Thymus (tissue), 11 donors: ENCODE data around the gene TOR1AIP1. TPM values are rescaled to one million over a fixed set of nuclear protein-coding genes. Genes with fewer than 3 reads are reported as not detected.
A peak's percentile ranks its signal among the peaks of the same experiment; 100 is the strongest.

Experiments used
- DNase-seq, 9 donors: peaks; one replicate each; pipeline ENCODE4 v3.0.0-alpha.2; 2013; ENCODE audit warnings: low spot score in 9 of 9, low read depth in 6 of 9, missing footprints in 1 of 9
- H3K27ac ChIP-seq, 2 donors: one replicate each; pipeline ENCODE4 v1.5.1; 2013; ENCODE audit warnings: control low read depth in 1 of 2, low read depth in 1 of 2, low read length in 1 of 2, mild to moderate bottlenecking in 1 of 2, moderate library complexity in 1 of 2
- H3K27me3 ChIP-seq, 2 donors: one replicate each; pipeline ENCODE4 v1.5.1; 2013; ENCODE audit warnings: low read length in 1 of 2; ENCODE audit not compliant: control insufficient read depth in 2 of 2, insufficient read depth in 1 of 2
- H3K36me3 ChIP-seq, 2 donors: one replicate each; pipeline ENCODE4 v1.5.1; 2013; ENCODE audit warnings: low read length in 1 of 2, mild to moderate bottlenecking in 1 of 2, moderate library complexity in 1 of 2; ENCODE audit not compliant: control insufficient read depth in 2 of 2, insufficient read depth in 2 of 2
- H3K4me1 ChIP-seq, 2 donors: one replicate each; pipeline ENCODE4 v1.5.1; 2013; ENCODE audit warnings: low read length in 2 of 2; ENCODE audit not compliant: control insufficient read depth in 2 of 2, insufficient read depth in 2 of 2
- H3K4me3 ChIP-seq, 2 donors: one replicate each; pipeline ENCODE4 v1.5.1; 2013; ENCODE audit warnings: low read length in 2 of 2, control low read depth in 1 of 2, mild to moderate bottlenecking in 1 of 2
- H3K9me3 ChIP-seq, 2 donors: one replicate each; pipeline ENCODE4 v1.5.1; 2013; ENCODE audit warnings: low read length in 1 of 2, mild to moderate bottlenecking in 1 of 2; ENCODE audit not compliant: control insufficient read depth in 2 of 2, insufficient read depth in 1 of 2
- WGBS: extraction: QIAGEN DNeasy Blood & Tissue Kit; methylation state at CpG from one replicate; pipeline ENCODE4 v1.1.7; 2013; 5-methylcytosine and 5-hydroxymethylcytosine counted together
- polyA plus RNA-seq: library from polyadenylated mRNA; stranded (reverse); fragments of 200-250 nt; gene quantifications from one replicate; pipeline ENCODE4 v1.2.3, GENCODE V29; 2013
- total RNA-seq: library from RNA; stranded (reverse); fragments of 120-200 nt; gene quantifications from one replicate; pipeline ENCODE4 v1.2.4, GENCODE V29; 2013
- donor health status: healthy.

Gene TOR1AIP1
- total and polyA plus RNA-seq, 2 donors = 27.9 to 33.5 TPM

DNA sequence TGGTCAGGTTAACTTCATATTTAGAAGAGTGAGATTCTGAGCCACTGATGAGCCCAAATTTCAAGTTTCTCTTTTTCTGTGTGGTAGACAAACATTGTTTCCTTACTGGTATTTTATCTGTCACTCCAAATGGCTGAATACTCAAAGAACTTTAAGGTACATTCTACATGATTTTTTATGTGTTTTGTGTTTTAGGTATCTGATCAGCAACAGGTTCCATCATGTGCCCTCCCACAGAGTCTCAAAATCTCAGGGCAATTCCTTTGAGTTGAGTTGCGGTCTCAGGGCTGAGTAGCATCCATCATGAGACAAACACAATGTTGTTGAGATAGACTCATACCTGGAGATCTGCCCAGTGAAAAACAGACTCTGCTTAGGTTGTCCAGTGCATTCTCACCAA is 57.9 kb downstream of the TOR1AIP1 start:
- H3K9me3 ChIP-seq = no peaks in the 10 kb centered on the region
- H3K27ac ChIP-seq = no peak overlapping the region
- 93% methylated on average over 1 of the region's 1 CpG for WGBS
- H3K27me3 ChIP-seq = no peaks in the 10 kb centered on the region
- H3K4me1 ChIP-seq = no peaks in the 10 kb centered on the region
- H3K36me3 ChIP-seq = no peaks in the 10 kb centered on the region
- DNase-seq = no peak
- no peak overlapping the region for H3K4me3 ChIP-seq

DNA sequence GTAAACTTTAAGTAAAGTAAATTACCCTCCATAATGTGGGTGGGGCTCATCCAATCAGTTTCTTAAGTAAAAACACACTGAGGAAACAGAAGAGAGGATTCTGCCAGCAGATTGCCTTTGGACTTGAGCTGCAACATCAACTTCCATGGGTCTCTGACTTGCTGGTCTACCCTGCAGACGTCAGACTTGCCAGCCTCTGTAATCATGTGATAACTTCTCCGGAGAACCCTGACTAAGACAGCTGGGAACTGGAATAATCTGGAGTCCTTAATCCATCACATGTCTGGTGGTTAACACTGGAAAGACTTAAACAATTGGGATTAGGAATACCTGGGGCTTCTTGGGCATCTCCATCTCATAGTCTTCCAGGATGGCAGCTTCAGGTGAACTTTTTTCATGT is 59.4 kb downstream of the TOR1AIP1 start:
- Histone ChIP-seq H3K36me3 (no peaks in the 10 kb centered on the region), H3K9me3 (no peaks in the 10 kb centered on the region), H3K27me3 (no peaks in the 10 kb centered on the region), H3K4me1 (no peaks in the 10 kb centered on the region), H3K4me3 (no peak overlapping the region), H3K27ac (no peak overlapping the region)
- no peak for DNase-seq
- WGBS = 98% methylated on average over 2 of the region's 2 CpGs

DNA sequence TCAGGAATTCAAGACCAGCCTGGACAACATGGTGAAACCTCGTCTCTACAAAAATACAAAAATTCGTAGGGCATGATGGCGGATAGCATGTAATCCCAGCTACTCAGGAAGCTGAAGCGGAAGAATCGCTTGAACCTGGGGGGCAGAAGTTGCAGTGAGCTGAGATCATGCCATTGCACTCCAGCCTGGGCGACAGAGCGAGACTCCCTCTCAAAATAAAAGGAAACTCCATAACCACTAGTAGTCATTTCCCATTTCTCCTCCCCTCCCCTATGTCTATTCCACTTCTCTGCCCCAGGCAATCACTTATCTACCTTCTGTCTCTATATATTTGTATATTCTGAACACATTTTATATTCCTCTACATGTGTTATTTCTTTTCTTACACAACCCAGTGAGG is 68.6 kb downstream of the TOR1AIP1 start:
- Histone ChIP-seq H3K4me1 (peaks cover 2 to 9% of the 10 kb centered on the region in 2 donors), H3K27ac (no peak overlapping the region), H3K4me3 (no peak overlapping the region), H3K9me3 (no peaks in the 10 kb centered on the region), H3K27me3 (no peaks in the 10 kb centered on the region), H3K36me3 (no peaks in the 10 kb centered on the region)
- no peak for DNase-seq
- WGBS = 96% methylated on average over 7 of the region's 7 CpGs

DNA sequence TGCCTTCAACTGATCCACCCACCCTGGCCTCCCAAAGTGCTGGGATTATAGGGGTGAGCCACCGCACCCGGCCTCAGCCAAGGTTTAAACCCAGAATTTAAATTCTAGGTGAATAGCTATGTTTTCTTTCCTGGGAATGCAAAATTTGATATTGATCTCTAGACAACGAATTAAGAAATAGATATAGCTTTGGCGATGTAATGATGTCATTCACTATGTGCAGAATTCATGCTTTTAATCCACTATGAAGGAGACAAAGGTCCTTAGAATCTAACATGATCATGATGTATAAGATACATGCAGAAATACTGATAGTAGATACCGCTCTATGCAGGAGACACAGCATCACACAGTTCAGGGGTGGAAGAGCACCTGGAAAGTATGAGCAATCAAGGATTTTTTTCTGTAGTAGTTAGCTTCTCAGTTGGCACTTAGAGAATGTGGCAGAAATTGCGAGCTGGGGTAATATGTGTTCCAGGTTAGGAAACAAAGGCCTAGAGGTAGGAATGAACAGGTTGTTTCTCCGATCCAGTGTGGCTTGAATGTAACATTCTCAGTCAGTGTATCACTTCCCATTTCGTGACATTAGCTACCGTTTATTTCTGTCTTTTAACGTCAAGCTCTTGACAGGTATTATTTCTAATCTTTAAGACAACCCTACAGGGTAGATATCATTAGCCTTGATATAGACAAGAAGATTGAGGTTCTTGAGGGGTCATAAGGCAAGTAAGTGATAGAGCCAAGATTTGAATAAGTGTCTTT is 69.5 kb downstream of the TOR1AIP1 start:
- no peaks in the 10 kb centered on the region for H3K27me3 ChIP-seq
- H3K36me3 ChIP-seq = no peaks in the 10 kb centered on the region
- no peak overlapping the region for H3K27ac ChIP-seq
- H3K4me1 ChIP-seq = peaks cover 2 to 9% of the 10 kb centered on the region in 2 donors
- 86% methylated on average over 10 of the region's 10 CpGs for WGBS
- H3K4me3 ChIP-seq = no peak overlapping the region
- DNase-seq = no peak
- H3K9me3 ChIP-seq = no peaks in the 10 kb centered on the region

DNA sequence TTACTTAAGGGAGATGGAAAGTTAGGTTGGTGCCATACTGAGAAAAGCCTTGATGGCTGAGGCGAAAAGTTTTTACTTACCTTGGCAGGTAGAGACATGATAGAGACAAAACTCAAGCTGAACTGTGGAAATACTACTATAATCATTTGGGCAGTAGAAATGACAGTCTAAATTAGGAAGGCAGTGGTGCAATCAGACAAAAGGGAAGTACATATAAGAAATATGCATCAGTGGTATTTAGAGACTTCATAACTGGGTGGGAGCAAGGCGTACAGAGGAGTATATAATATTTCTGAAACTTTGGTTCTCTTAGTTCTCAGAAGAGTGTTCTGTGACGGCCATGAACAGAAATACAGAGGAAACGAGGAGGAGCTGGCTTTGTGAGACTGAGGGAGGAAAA is 70.1 kb downstream of the TOR1AIP1 start:
- peaks cover 2 to 9% of the 10 kb centered on the region in 2 donors for H3K4me1 ChIP-seq
- H3K27me3 ChIP-seq = no peaks in the 10 kb centered on the region
- H3K4me3 ChIP-seq = no peak overlapping the region
- no peak for DNase-seq
- H3K36me3 ChIP-seq = no peaks in the 10 kb centered on the region
- WGBS = 99% methylated on average over 4 of the region's 4 CpGs
- H3K27ac ChIP-seq = no peak overlapping the region
- H3K9me3 ChIP-seq = no peaks in the 10 kb centered on the region

DNA sequence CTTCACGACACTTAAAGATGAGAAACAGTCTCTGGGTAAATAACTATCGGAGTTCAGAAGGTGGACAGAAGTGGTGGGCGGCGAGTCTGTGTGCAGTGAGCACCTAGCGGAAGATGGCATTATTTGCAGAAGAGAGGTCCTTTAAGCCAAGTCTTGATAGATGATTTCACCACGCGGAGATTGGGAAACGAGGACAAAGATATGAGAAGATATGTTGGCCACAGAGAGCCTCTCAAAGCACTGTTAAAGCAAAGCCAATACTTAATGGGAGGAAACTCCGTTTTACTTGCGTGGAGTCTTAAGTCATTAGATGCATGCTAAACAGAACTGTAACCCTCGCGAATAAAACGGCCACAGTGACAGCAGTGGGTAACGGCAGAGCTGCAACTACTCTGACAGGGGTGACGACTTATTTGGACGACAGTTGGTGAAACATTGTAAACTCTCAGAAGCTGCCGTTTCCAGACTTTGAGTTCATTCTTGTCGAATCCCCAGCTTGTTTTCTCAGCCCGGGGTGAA is 71.9 kb downstream of the TOR1AIP1 start:
- no peaks in the 10 kb centered on the region for H3K36me3 ChIP-seq
- no peaks in the 10 kb centered on the region for H3K27me3 ChIP-seq
- peak overlapping the region; percentile 57 to 94 for H3K4me3 ChIP-seq
- peak overlapping the region; percentile 89 to 91 for H3K27ac ChIP-seq
- DNase-seq = no peak
- 7% methylated on average over 19 of the region's 19 CpGs for WGBS
- H3K9me3 ChIP-seq = no peaks in the 10 kb centered on the region
- H3K4me1 ChIP-seq = peaks cover 2 to 9% of the 10 kb centered on the region in 2 donors

DNA sequence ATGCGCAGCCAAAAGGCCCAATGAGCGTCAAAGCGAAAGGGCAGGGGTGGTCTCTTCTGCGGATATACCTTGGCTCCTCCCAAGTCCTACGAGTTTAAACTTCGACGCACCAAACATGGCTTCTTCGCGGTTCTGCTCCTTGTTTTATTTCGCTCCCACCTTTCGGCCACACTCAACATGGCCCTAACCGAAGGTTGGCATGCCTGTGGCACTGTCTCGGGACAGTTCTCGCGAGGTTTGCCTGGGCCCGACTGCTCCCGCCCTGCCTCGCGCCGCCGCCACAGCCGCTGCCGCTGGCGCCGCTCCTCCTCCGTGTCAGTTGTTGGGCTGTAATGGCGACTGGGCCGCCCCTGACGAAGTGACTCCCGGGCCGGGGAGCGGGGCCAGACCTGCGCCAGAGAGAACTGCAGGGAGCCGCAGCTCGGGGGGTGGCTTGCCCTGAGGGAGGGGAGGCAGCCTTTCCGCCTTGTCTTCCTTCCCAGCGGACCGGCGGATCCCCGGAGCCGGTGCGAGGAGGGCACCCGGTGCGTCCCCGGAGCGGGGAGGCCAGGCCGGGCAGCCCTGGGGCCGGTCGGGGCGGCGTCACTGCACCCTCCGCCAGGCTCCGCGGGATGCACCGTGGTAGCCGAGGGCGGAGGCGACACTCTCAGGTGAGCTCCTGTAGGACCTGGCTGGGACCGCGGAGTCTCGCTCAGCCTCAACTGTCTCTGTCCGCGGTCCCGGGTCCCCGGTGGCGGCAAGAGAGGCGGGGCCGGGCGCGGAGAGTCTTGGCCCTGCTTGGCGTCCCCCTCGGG is 72.6 kb downstream of the TOR1AIP1 start, which contains the start of gene CEP350:
CEP350 (plus strand) TSS at position 318 of the 794 bp plus-strand sequence. CDS start 31,372 bp downstream, outside the sequence.
- Histone ChIP-seq H3K4me1 (peaks cover 2 to 9% of the 10 kb centered on the region in 2 donors), H3K27me3 (no peaks in the 10 kb centered on the region), H3K9me3 (no peaks in the 10 kb centered on the region), H3K4me3 (peak within 1 kb of the TSS; percentile 84 to 94), H3K27ac (peak within 1 kb of the TSS; percentile 89 to 98), H3K36me3 (no peaks in the 10 kb centered on the region)
- peak; percentile 99 to 100 (median 99) for DNase-seq
- under 1% methylated on average over 72 of the region's 72 CpGs for WGBS

DNA sequence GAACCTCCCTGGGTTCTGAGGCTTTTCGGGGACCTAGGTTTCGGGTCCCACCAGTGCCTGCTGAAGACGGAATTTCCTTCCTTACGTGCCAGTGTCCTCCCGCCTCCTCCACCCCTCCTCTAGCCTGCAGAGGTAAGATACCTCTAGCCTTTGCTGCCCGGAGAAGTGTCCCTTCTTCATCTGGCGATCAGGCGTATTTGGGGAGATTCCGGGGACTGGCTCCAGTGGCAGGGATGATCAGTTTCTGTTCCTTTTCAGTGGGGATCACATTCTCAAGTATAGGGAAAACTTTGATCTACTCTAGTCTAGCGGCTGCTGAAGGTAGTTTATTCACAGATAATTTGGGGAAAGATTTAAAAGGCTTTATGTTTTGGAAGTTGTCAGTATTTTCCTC is 73.2 kb downstream of the TOR1AIP1 start:
- Histone ChIP-seq H3K27ac (peak overlapping the region; percentile 89 to 98), H3K27me3 (no peaks in the 10 kb centered on the region), H3K36me3 (no peaks in the 10 kb centered on the region), H3K4me1 (peaks cover 2 to 9% of the 10 kb centered on the region in 2 donors), H3K4me3 (peak overlapping the region; percentile 84 to 94), H3K9me3 (no peaks in the 10 kb centered on the region)
- under 1% methylated on average over 10 of the region's 10 CpGs for WGBS
- DNase-seq = peak in 1 of 9 donors; percentile 9

DNA sequence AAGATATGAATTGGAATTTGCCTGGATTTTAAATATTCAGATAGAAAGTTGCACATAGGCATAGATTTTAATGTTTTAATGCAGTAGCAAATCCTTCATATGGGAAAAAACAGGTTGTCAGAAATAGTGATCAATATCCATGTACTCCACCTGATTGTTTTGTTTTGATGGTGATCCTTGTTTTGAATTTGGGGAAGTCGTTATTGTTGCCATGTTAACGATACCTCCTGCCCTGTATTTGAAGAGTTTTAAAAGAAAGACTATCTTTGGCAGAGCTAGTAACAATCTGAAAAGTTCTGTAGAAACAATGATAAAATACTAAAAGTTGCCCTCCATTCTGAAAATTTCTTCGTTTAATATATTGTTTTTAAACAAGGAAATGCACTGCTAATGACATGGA is 73.6 kb downstream of the TOR1AIP1 start:
- Histone ChIP-seq H3K36me3 (no peaks in the 10 kb centered on the region), H3K4me3 (peak overlapping the region; percentile 84 to 94), H3K4me1 (peaks cover 2 to 9% of the 10 kb centered on the region in 2 donors), H3K9me3 (no peaks in the 10 kb centered on the region), H3K27me3 (no peaks in the 10 kb centered on the region), H3K27ac (no peak overlapping the region)
- 2% methylated on average over 3 of the region's 3 CpGs for WGBS
- peak in 1 of 9 donors; percentile 21 for DNase-seq
